H9 (cell line): ENCODE measurements around the gene GPC1. TPM values are rescaled to one million over a fixed set of nuclear protein-coding genes. Genes with fewer than 3 reads are reported as not detected.

ENCODE experiments used
- DNase-seq: peaks from one replicate; pipeline ENCODE4 v3.0.0-alpha.2; 2017
- H2AFZ ChIP-seq: one replicate; pipeline ENCODE4 v1.6.1; 2013; ENCODE audit warnings: mild to moderate bottlenecking, low read length, control low read depth, moderate library complexity
- H2AK5ac ChIP-seq: 2 replicates; pipeline ENCODE4 v1.6.1; 2013; ENCODE audit warnings: low read length, control low read depth, mixed read lengths; ENCODE audit not compliant: insufficient read length
- H2BK120ac ChIP-seq: one replicate; pipeline ENCODE4 v1.6.1; 2013; ENCODE audit warnings: low read depth, mild to moderate bottlenecking, low read length, control low read depth, inconsistent platforms; ENCODE audit not compliant: poor library complexity, severe bottlenecking
- H2BK12ac ChIP-seq: 2 replicates; pipeline ENCODE4 v1.6.1; 2013; ENCODE audit warnings: low read length, control low read depth, mixed read lengths, low read depth; ENCODE audit not compliant: insufficient read length
- H2BK15ac ChIP-seq: 2 replicates; pipeline ENCODE4 v1.6.1; 2013; ENCODE audit warnings: low read depth, low read length, control low read depth
- H2BK20ac ChIP-seq: one replicate; pipeline ENCODE4 v1.6.1; 2013; ENCODE audit warnings: low read depth, mild to moderate bottlenecking, low read length, control low read depth, inconsistent platforms; ENCODE audit not compliant: poor library complexity, severe bottlenecking
- H2BK5ac ChIP-seq: 2 replicates; pipeline ENCODE4 v1.6.1; 2013; ENCODE audit warnings: low read length, control low read depth, mixed read lengths; ENCODE audit not compliant: insufficient read length
- H3K14ac ChIP-seq: 2 replicates; pipeline ENCODE4 v1.6.1; 2013; ENCODE audit warnings: low read length, control low read depth; ENCODE audit not compliant: insufficient read depth
- H3K18ac ChIP-seq: 2 replicates; pipeline ENCODE4 v1.6.1; 2013; ENCODE audit warnings: low read depth, mild to moderate bottlenecking, mixed read lengths, low read length, control low read depth; ENCODE audit not compliant: insufficient read length
- H3K23ac ChIP-seq: 2 replicates; pipeline ENCODE4 v1.6.1; 2013; ENCODE audit warnings: low read length, control low read depth, mixed read lengths, low read depth; ENCODE audit not compliant: insufficient read length
- H3K23me2 ChIP-seq: 2 replicates; pipeline ENCODE4 v1.6.1; 2013; ENCODE audit warnings: low read depth, mild to moderate bottlenecking, mixed read lengths, low read length, control low read depth; ENCODE audit not compliant: insufficient read length, poor library complexity, severe bottlenecking
- H3K27ac ChIP-seq: 2 replicates; pipeline ENCODE4 v1.5.1; 2013; ENCODE audit warnings: low read length, control low read depth, mixed read lengths, low read depth; ENCODE audit not compliant: insufficient read length
- H3K27me3 ChIP-seq: 2 replicates; pipeline ENCODE4 v1.6.1; 2013; ENCODE audit warnings: low read length, control low read depth, inconsistent platforms; ENCODE audit not compliant: insufficient read depth
- H3K4ac ChIP-seq: 2 replicates; pipeline ENCODE4 v1.6.1; 2013; ENCODE audit warnings: low read depth, mild to moderate bottlenecking, control low read depth, inconsistent platforms, low read length, moderate library complexity
- H3K4me1 ChIP-seq: 2 replicates; pipeline ENCODE4 v1.6.1; 2013; ENCODE audit warnings: low read length, control low read depth, inconsistent platforms; ENCODE audit not compliant: insufficient read depth
- H3K4me2 ChIP-seq: 2 replicates; pipeline ENCODE4 v1.6.1; 2013; ENCODE audit warnings: low read length, control low read depth, mixed read lengths; ENCODE audit not compliant: insufficient read length, insufficient read depth
- H3K56ac ChIP-seq: 2 replicates; pipeline ENCODE4 v1.6.1; 2013; ENCODE audit warnings: low read depth, mild to moderate bottlenecking, mixed read lengths, low read length, control low read depth; ENCODE audit not compliant: insufficient read length
- H3K79me1 ChIP-seq: 2 replicates; pipeline ENCODE4 v1.6.1; 2013; ENCODE audit warnings: low read depth, mild to moderate bottlenecking, moderate library complexity, low read length, control low read depth, inconsistent platforms; ENCODE audit not compliant: insufficient read depth, poor library complexity, severe bottlenecking
- H3K79me2 ChIP-seq: 2 replicates; pipeline ENCODE4 v1.6.1; 2013; ENCODE audit warnings: low read length, control low read depth, inconsistent platforms; ENCODE audit not compliant: insufficient read depth
- H3K9ac ChIP-seq: 2 replicates; pipeline ENCODE4 v1.6.1; 2013; ENCODE audit warnings: low read length, control low read depth, mixed read lengths; ENCODE audit not compliant: insufficient read length; ENCODE audit errors: extremely low read depth
- H3K9me3 ChIP-seq: one replicate; pipeline ENCODE4 v1.6.1; 2013; ENCODE audit warnings: low read depth, low read length, inconsistent platforms; ENCODE audit not compliant: control insufficient read depth
- H3T11ph ChIP-seq: one replicate; pipeline ENCODE4 v1.6.1; 2013; ENCODE audit warnings: mild to moderate bottlenecking, low read length, control low read depth, inconsistent platforms
- H4K20me1 ChIP-seq: one replicate; pipeline ENCODE4 v1.6.1; 2013; ENCODE audit not compliant: control insufficient read depth, insufficient read length, insufficient read depth
- H4K5ac ChIP-seq: 2 replicates; pipeline ENCODE4 v1.6.1; 2013; ENCODE audit warnings: low read depth, mild to moderate bottlenecking, mixed read lengths, low read length, control low read depth; ENCODE audit not compliant: insufficient read length
- H4K8ac ChIP-seq: replicated peaks from 2 replicates; pipeline ENCODE4 v1.6.1; 2013; ENCODE audit warnings: low read length, control low read depth, mixed read lengths, low read depth; ENCODE audit not compliant: insufficient read length
- H4K91ac ChIP-seq: 2 replicates; pipeline ENCODE4 v1.6.1; 2013; ENCODE audit warnings: low read depth, mild to moderate bottlenecking, moderate library complexity, mixed read lengths, low read length, control low read depth; ENCODE audit not compliant: insufficient read length
- H3K27ac Mint-ChIP-seq, 3 experiments: 2 replicates in 2 of 3; 3 replicates in 1 of 3; pipeline ENCODE4 v1.8.0; 2020 to 2021; ENCODE audit warnings: mixed read lengths in 3 of 3, mild to moderate bottlenecking in 1 of 3, moderate library complexity in 1 of 3
- H3K27me3 Mint-ChIP-seq: 2 replicates; pipeline ENCODE4 v1.8.0; 2021; ENCODE audit warnings: low read depth, mild to moderate bottlenecking, moderate library complexity, mixed read lengths
- H3K36me3 Mint-ChIP-seq, 3 experiments: 2 replicates in 2 of 3; 3 replicates in 1 of 3; pipeline ENCODE4 v1.8.0; 2020 to 2021; ENCODE audit warnings: low read depth in 3 of 3, mixed read lengths in 3 of 3; ENCODE audit not compliant: insufficient read depth in 1 of 3
- H3K4me1 Mint-ChIP-seq, 2 experiments: 2 replicates each; pipeline ENCODE4 v1.8.0; 2020; ENCODE audit warnings: mixed read lengths in 2 of 2
- H3K4me3 Mint-ChIP-seq, 2 experiments: 2 replicates in 1 of 2; 3 replicates in 1 of 2; pipeline ENCODE4 v1.8.0; 2020 to 2021; ENCODE audit warnings: mild to moderate bottlenecking in 2 of 2, mixed read lengths in 2 of 2, moderate library complexity in 1 of 2
- H3K9me3 Mint-ChIP-seq, 2 experiments: 2 replicates in 1 of 2; 3 replicates in 1 of 2; pipeline ENCODE4 v1.8.0; 2020; ENCODE audit warnings: mild to moderate bottlenecking in 2 of 2, mixed read lengths in 2 of 2, moderate library complexity in 1 of 2
- whole genome bisulfite sequencing: extraction: QIAGEN DNeasy Blood & Tissue Kit; methylation state at CpG from one replicate; pipeline ENCODE4 v1.1.7; 2013; ENCODE audit warnings: missing lambda C conversion rate, low lambda C conversion rate, mixed read lengths; ENCODE audit not compliant: insufficient read length; ENCODE audit errors: extremely low coverage; 5-methylcytosine and 5-hydroxymethylcytosine counted together
- total RNA-seq: library from RNA; stranded (reverse); gene quantifications from 2 replicates; pipeline ENCODE4 v1.2.1, GENCODE V29; 2021
- TF ChIP-seq, protein P1 (sequence below): fragments of 200-600 bp; sonication (generic); conservative IDR thresholded peaks from 3 replicates; pipeline ENCODE4 v1.8.0; 2021; ENCODE audit warnings: antibody characterized with exemption, mild to moderate bottlenecking

Gene GPC1
- total RNA-seq, 1 experiment from 2014 or later, result 39.4 TPM

DNA sequence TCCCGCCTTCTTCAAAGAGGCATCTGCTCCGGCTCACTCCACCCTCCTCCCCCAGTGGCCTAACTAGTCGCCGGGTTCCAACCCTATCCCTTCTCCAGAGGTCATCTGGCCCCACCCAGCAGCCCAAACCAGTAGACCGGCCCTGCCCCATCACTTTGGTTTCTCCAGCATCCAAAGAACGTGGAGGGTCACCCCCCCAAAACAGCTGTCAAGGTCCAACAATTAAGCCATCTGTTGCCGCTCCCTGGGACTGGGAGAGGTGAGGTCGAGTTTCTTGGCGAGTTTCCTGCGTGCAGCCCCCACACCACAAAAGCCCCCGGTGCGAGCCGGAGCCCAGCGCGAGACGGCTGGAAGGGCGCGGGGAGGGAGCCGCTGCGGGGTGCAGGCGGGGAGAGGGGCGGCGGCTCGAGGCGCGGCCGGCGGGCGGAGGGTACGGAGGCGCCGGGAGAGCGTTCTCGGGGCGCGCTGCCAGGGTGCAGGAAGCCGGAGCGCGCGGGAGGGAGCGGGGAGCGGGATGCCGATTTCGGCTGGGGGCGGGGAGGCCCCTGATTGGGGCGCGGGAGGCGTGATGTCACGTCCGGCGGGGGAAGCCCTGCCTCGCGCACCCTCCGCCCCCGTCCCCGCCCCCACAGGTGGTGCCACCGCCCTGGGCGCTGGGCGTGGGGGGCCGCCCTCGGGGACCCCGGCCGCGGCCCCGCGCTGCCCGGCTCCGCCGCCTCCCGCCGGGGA, 571 bp upstream of the GPC1 start:
- no peak overlapping the region for H3K4ac ChIP-seq
- H3K27me3 Mint-ChIP-seq, result peaks cover 54% of the 10 kb centered on the region
- H4K5ac ChIP-seq, result no peak overlapping the region
- peak overlapping the region; percentile 52; the same call in 1 of the 2 replicates for H3K14ac ChIP-seq
- no peak overlapping the region for H3K23ac ChIP-seq
- peak overlapping the region; percentile 81 to 87 for H3K4me3 Mint-ChIP-seq
- H4K91ac ChIP-seq, result no peak overlapping the region
- H3K4me1 ChIP-seq, result no peaks in the 10 kb centered on the region; the same call in 1 of the 2 replicates
- H3K27me3 ChIP-seq, result peaks cover 13% of the 10 kb centered on the region; the same call in 1 of the 2 replicates
- no peak overlapping the region for H3K27ac ChIP-seq
- H3K18ac ChIP-seq, result peak overlapping the region; percentile 54
- H2BK120ac ChIP-seq, result no peak overlapping the region
- peaks cover 11 to 18% of the 10 kb centered on the region in 2 experiments for H3K4me1 Mint-ChIP-seq
- peaks cover 0 to 2% (median 0%) of the 10 kb centered on the region in 3 experiments; a peak in 2 of 7 replicates for H3K36me3 Mint-ChIP-seq
- WGBS, result no CpG with 5 or more reads among the region's 71 CpGs
- H2BK15ac ChIP-seq, result no peak overlapping the region
- no peak overlapping the region for H3T11ph ChIP-seq
- H3K79me1 ChIP-seq, result no peaks in the 10 kb centered on the region
- no peak overlapping the region for H3K56ac ChIP-seq
- H2BK5ac ChIP-seq, result no peak overlapping the region
- H2BK12ac ChIP-seq, result no peak overlapping the region
- no peak overlapping the region for H2AK5ac ChIP-seq
- H3K4me2 ChIP-seq, result peak overlapping the region; percentile 68
- DNase-seq, result peak; percentile 91
- H3K23me2 ChIP-seq, result peaks cover 8% of the 10 kb centered on the region
- TF ChIP-seq, protein P1, sequence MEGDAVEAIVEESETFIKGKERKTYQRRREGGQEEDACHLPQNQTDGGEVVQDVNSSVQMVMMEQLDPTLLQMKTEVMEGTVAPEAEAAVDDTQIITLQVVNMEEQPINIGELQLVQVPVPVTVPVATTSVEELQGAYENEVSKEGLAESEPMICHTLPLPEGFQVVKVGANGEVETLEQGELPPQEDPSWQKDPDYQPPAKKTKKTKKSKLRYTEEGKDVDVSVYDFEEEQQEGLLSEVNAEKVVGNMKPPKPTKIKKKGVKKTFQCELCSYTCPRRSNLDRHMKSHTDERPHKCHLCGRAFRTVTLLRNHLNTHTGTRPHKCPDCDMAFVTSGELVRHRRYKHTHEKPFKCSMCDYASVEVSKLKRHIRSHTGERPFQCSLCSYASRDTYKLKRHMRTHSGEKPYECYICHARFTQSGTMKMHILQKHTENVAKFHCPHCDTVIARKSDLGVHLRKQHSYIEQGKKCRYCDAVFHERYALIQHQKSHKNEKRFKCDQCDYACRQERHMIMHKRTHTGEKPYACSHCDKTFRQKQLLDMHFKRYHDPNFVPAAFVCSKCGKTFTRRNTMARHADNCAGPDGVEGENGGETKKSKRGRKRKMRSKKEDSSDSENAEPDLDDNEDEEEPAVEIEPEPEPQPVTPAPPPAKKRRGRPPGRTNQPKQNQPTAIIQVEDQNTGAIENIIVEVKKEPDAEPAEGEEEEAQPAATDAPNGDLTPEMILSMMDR, result no peak
- no peaks in the 10 kb centered on the region for H3K9me3 ChIP-seq
- H4K20me1 ChIP-seq, result no peaks in the 10 kb centered on the region
- no peak overlapping the region for H3K9ac ChIP-seq
- no peaks in the 10 kb centered on the region for H3K9me3 Mint-ChIP-seq
- H3K27ac Mint-ChIP-seq, result peak overlapping the region in 2 of 3 experiments; percentile 52 to 73; a peak in 2 of 7 replicates
- H4K8ac ChIP-seq, result no peak overlapping the region
- H3K79me2 ChIP-seq, result no peaks in the 10 kb centered on the region; the same call in 1 of the 2 replicates
- H2BK20ac ChIP-seq, result no peak overlapping the region
- no peak overlapping the region for H2AFZ ChIP-seq
